HEK293 (cell line): Measurements from ENCODE around the gene TMIGD2.

ENCODE experiments used
- CTCF ChIA-PET: fragments of 350-600 bp; formaldehyde crosslinking; extraction: SDS; loops from one replicate; lab custom pipeline; 2021; ENCODE audit warnings: antibody characterized with exemption; lab: Yijun Ruan, JAX
- POLR2A ChIA-PET: fragments of 300-600 bp; formaldehyde crosslinking; extraction: SDS; loops from one replicate; lab custom pipeline; 2020; ENCODE audit warnings: antibody characterized with exemption, inconsistent platforms; lab: Yijun Ruan, JAX
- H3K27ac ChIP-seq: fragments of 200-500 bp; sonication (Bioruptor generic); 2 replicates; pipeline ENCODE4 v1.5.1; 2014; ENCODE audit warnings: low read depth, low read length, control low read depth, inconsistent platforms; ENCODE audit errors: extremely low read depth
- H3K36me3 ChIP-seq, 2 experiments: fragments of 200-500 bp in 1 of 2; sonication (Bioruptor generic) in 1 of 2; 1 replicate in 1 of 2; 2 replicates in 1 of 2; pipeline ENCODE4 v1.5.1; 2014 to 2017; ENCODE audit warnings: inconsistent platforms in 2 of 2, low read length in 2 of 2; ENCODE audit not compliant: control insufficient read depth in 2 of 2, insufficient read depth in 1 of 2
- H3K4me1 ChIP-seq: fragments of 200-500 bp; sonication (Bioruptor generic); 2 replicates; pipeline ENCODE4 v1.5.1; 2014; ENCODE audit warnings: mild to moderate bottlenecking, low read length, inconsistent platforms; ENCODE audit not compliant: control insufficient read depth, insufficient read depth
- H3K4me3 ChIP-seq: 2 replicates; pipeline ENCODE4 v1.5.1; 2011; ENCODE audit warnings: low read depth, mild to moderate bottlenecking, control low read depth, low read length, moderate library complexity
- H3K9me3 ChIP-seq: fragments of 200-500 bp; sonication (Bioruptor generic); 2 replicates; pipeline ENCODE4 v1.5.1; 2014; ENCODE audit warnings: low read depth, low read length, inconsistent platforms; ENCODE audit not compliant: control insufficient read depth, insufficient read depth
- GLI4 ChIP-seq: fragments of 450-650 bp; formaldehyde crosslinking; IDR thresholded peaks from 2 replicates; pipeline ENCODE4 v1.5.1; 2016; ENCODE audit warnings: missing biosample characterization, missing genetic modification characterization
- HOXD13 ChIP-seq: sonication (generic); formaldehyde crosslinking; IDR thresholded peaks from 2 replicates; pipeline ENCODE4 v1.8.0; 2022; ENCODE audit warnings: missing genetic modification reagents, borderline replicate concordance
- KLF16 ChIP-seq: fragments of 450-650 bp; formaldehyde crosslinking; IDR thresholded peaks from 2 replicates; pipeline ENCODE4 v1.5.1; 2017; ENCODE audit warnings: missing biosample characterization, missing genetic modification characterization
- KLF7 ChIP-seq: fragments of 450-650 bp; formaldehyde crosslinking; IDR thresholded peaks from 2 replicates; pipeline ENCODE4 v1.5.1; 2016; ENCODE audit warnings: missing biosample characterization, missing genetic modification characterization, borderline replicate concordance
- PATZ1 ChIP-seq: fragments of 450-650 bp; formaldehyde crosslinking; IDR thresholded peaks from 2 replicates; pipeline ENCODE4 v1.5.1; 2016; ENCODE audit warnings: missing biosample characterization, missing genetic modification characterization
- SALL2 ChIP-seq: fragments of 450-650 bp; formaldehyde crosslinking; IDR thresholded peaks from 2 replicates; pipeline ENCODE4 v1.5.0; 2017; ENCODE audit warnings: missing biosample characterization, mild to moderate bottlenecking, missing genetic modification characterization, borderline replicate concordance
- SETDB1 ChIP-seq: IDR thresholded peaks from one replicate; pipeline ENCODE4 v1.6.1; 2017; ENCODE audit warnings: mild to moderate bottlenecking, low read length, moderate library complexity, mixed read lengths; ENCODE audit not compliant: insufficient read length
- YY1 ChIP-seq: fragments of 450-650 bp; formaldehyde crosslinking; IDR thresholded peaks from 2 replicates; pipeline ENCODE4 v1.5.1; 2018; ENCODE audit warnings: missing biosample characterization, missing genetic modification characterization
- ZFP41 ChIP-seq: fragments of 450-650 bp; formaldehyde crosslinking; IDR thresholded peaks from 2 replicates; pipeline ENCODE4 v1.5.1; 2016; ENCODE audit warnings: missing biosample characterization, missing genetic modification characterization, borderline replicate concordance
- ZNF112 ChIP-seq: fragments of 450-650 bp; formaldehyde crosslinking; IDR thresholded peaks from 2 replicates; pipeline ENCODE4 v1.5.0; 2017; ENCODE audit warnings: missing biosample characterization, missing genetic modification characterization
- ZNF169 ChIP-seq: fragments of 450-650 bp; formaldehyde crosslinking; IDR thresholded peaks from 2 replicates; pipeline ENCODE4 v1.5.1; 2016; ENCODE audit warnings: missing biosample characterization, missing genetic modification characterization
- ZNF19 ChIP-seq: fragments of 450-650 bp; formaldehyde crosslinking; IDR thresholded peaks from 2 replicates; pipeline ENCODE4; 2016; ENCODE audit warnings: missing biosample characterization, missing genetic modification characterization, low read depth
- ZNF223 ChIP-seq: fragments of 450-650 bp; formaldehyde crosslinking; IDR thresholded peaks from 2 replicates; pipeline ENCODE4 v1.5.1; 2016; ENCODE audit warnings: missing biosample characterization, missing genetic modification characterization
- ZNF248 ChIP-seq: fragments of 450-650 bp; formaldehyde crosslinking; IDR thresholded peaks from 2 replicates; pipeline ENCODE4 v1.5.1; 2017; ENCODE audit warnings: missing biosample characterization, missing genetic modification characterization
- ZNF266 ChIP-seq: fragments of 450-650 bp; formaldehyde crosslinking; IDR thresholded peaks from 2 replicates; pipeline ENCODE4 v1.5.1; 2016; ENCODE audit warnings: missing biosample characterization, missing genetic modification characterization, low read depth
- ZNF350 ChIP-seq: fragments of 450-650 bp; formaldehyde crosslinking; IDR thresholded peaks from 2 replicates; pipeline ENCODE4 v1.5.0; 2017; ENCODE audit warnings: missing biosample characterization, mild to moderate bottlenecking, missing genetic modification characterization
- ZNF354C ChIP-seq: fragments of 450-650 bp; formaldehyde crosslinking; IDR thresholded peaks from 2 replicates; pipeline ENCODE4 v1.5.1; 2016; ENCODE audit warnings: missing biosample characterization, missing genetic modification characterization, low read depth, borderline replicate concordance
- ZNF391 ChIP-seq: fragments of 450-650 bp; formaldehyde crosslinking; IDR thresholded peaks from 2 replicates; pipeline ENCODE4 v1.5.1; 2016; ENCODE audit warnings: low read depth, missing biosample characterization, missing genetic modification characterization, borderline replicate concordance
- ZNF394 ChIP-seq: fragments of 450-650 bp; formaldehyde crosslinking; IDR thresholded peaks from 2 replicates; pipeline ENCODE4 v1.5.1; 2016; ENCODE audit warnings: missing biosample characterization, missing genetic modification characterization, mild to moderate bottlenecking, moderate library complexity, borderline replicate concordance
- ZNF404 ChIP-seq: fragments of 450-650 bp; formaldehyde crosslinking; IDR thresholded peaks from 2 replicates; pipeline ENCODE4 v1.5.1; 2017; ENCODE audit warnings: missing biosample characterization, missing genetic modification characterization
- ZNF433 ChIP-seq: fragments of 450-650 bp; formaldehyde crosslinking; IDR thresholded peaks from 2 replicates; pipeline ENCODE4 v1.5.1; 2016; ENCODE audit warnings: missing biosample characterization, missing genetic modification characterization, low read depth
- ZNF488 ChIP-seq: fragments of 450-650 bp; formaldehyde crosslinking; IDR thresholded peaks from 2 replicates; pipeline ENCODE4 v1.5.1; 2016; ENCODE audit warnings: missing biosample characterization, missing genetic modification characterization
- ZNF529 ChIP-seq: fragments of 450-650 bp; formaldehyde crosslinking; IDR thresholded peaks from 2 replicates; pipeline ENCODE4 v1.5.1; 2017; ENCODE audit warnings: missing genetic modification characterization, missing biosample characterization; ENCODE audit not compliant: insufficient replicate concordance
- ZNF600 ChIP-seq: fragments of 450-650 bp; formaldehyde crosslinking; IDR thresholded peaks from 2 replicates; pipeline ENCODE4 v1.5.1; 2016; ENCODE audit warnings: missing biosample characterization, missing genetic modification characterization
- ZNF624 ChIP-seq: fragments of 450-650 bp; formaldehyde crosslinking; IDR thresholded peaks from 2 replicates; pipeline ENCODE4 v1.5.1; 2017; ENCODE audit warnings: missing biosample characterization, missing genetic modification characterization
- ZNF707 ChIP-seq: fragments of 450-650 bp; formaldehyde crosslinking; IDR thresholded peaks from 2 replicates; pipeline ENCODE4 v1.5.1; 2016; ENCODE audit warnings: missing biosample characterization, missing genetic modification characterization
- TF ChIP-seq, protein P1 (sequence below): fragments of 450-650 bp; IDR thresholded peaks from 2 replicates; pipeline ENCODE4 v1.5.1; 2018; ENCODE audit warnings: missing biosample characterization, missing genetic modification characterization
- TF ChIP-seq, protein P2 (sequence below): fragments of 450-650 bp; formaldehyde crosslinking; IDR thresholded peaks from 2 replicates; pipeline ENCODE4 v1.5.1; 2016; ENCODE audit warnings: missing biosample characterization, missing genetic modification characterization, borderline replicate concordance
- TF ChIP-seq, protein P3 (sequence below): fragments of 450-650 bp; formaldehyde crosslinking; IDR thresholded peaks from 2 replicates; pipeline ENCODE4 v1.5.1; 2017; ENCODE audit warnings: missing biosample characterization, missing genetic modification characterization

Gene TMIGD2

DNA sequence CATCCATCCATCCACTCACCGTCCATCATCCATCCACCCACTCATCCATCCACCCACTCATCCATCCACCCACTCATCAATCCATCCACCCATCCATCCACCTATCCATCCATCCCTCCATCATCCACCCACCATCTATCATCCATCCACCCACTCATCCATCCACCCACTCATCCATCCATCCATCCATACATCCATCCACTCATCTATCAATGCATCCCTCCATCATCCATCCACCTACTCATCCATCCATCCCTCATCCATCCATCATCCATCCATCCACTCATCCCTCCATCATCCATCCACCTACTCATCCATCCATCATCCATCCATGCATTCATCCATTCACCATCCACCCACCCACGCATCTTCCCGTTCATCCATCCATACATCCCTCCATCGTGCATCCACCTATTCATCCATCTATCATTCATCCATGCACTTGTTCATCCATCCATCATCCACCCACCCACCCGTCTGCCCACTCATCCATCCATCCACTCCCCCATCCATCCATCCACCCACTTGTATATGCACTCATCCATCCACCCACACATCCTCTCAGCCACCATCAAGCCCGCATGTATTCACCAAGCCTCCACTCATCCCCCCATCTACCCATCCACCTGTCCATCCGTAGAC is 32.9 kb upstream of the TMIGD2 start:
- H3K27ac ChIP-seq: no peak overlapping the region
- H3K36me3 ChIP-seq: no peaks in the 10 kb centered on the region
- no peaks in the 10 kb centered on the region for H3K4me1 ChIP-seq
- ChIA-PET CTCF (interaction anchor here (0.6 to 0.7 kb wide), 2 partner anchors 100 to 188 kb away, joined by 3 to 4 read pairs; no protein-coding TSS in a partner anchor), POLR2A (no interaction called here)
- H3K9me3 ChIP-seq: no peaks in the 10 kb centered on the region
- no peak overlapping the region for H3K4me3 ChIP-seq
- TF ChIP-seq ZNF394: no peak
- TF ChIP-seq KLF7 (tag by site-specific recombination): no peak
- no peak for TF ChIP-seq SETDB1
- 0 out of 2 replicates have a peak, but pooled peaks have one; percentile 41 for TF ChIP-seq ZNF169 (tag by site-specific recombination)
- TF ChIP-seq ZNF529 (tag by site-specific recombination): no peak
- TF ChIP-seq, protein P1, sequence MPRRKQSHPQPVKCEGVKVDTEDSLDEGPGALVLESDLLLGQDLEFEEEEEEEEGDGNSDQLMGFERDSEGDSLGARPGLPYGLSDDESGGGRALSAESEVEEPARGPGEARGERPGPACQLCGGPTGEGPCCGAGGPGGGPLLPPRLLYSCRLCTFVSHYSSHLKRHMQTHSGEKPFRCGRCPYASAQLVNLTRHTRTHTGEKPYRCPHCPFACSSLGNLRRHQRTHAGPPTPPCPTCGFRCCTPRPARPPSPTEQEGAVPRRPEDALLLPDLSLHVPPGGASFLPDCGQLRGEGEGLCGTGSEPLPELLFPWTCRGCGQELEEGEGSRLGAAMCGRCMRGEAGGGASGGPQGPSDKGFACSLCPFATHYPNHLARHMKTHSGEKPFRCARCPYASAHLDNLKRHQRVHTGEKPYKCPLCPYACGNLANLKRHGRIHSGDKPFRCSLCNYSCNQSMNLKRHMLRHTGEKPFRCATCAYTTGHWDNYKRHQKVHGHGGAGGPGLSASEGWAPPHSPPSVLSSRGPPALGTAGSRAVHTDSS: no peak
- TF ChIP-seq SALL2 (tag by site-specific recombination): 0 out of 2 replicates have a peak, but pooled peaks have one; percentile 34
- TF ChIP-seq ZNF391: no peak
- TF ChIP-seq ZNF433 (tag by site-specific recombination): no peak
- TF ChIP-seq ZNF354C (tag by site-specific recombination): no peak
- no peak for TF ChIP-seq ZNF266 (tag by site-specific recombination)
- no peak for TF ChIP-seq ZNF600 (tag by site-specific recombination)
- no peak for TF ChIP-seq ZNF624 (tag by site-specific recombination)
- TF ChIP-seq ZNF404: no peak
- TF ChIP-seq YY1 (tag by site-specific recombination): no peak
- TF ChIP-seq GLI4 (tag by site-specific recombination): no peak
- TF ChIP-seq, protein P2, sequence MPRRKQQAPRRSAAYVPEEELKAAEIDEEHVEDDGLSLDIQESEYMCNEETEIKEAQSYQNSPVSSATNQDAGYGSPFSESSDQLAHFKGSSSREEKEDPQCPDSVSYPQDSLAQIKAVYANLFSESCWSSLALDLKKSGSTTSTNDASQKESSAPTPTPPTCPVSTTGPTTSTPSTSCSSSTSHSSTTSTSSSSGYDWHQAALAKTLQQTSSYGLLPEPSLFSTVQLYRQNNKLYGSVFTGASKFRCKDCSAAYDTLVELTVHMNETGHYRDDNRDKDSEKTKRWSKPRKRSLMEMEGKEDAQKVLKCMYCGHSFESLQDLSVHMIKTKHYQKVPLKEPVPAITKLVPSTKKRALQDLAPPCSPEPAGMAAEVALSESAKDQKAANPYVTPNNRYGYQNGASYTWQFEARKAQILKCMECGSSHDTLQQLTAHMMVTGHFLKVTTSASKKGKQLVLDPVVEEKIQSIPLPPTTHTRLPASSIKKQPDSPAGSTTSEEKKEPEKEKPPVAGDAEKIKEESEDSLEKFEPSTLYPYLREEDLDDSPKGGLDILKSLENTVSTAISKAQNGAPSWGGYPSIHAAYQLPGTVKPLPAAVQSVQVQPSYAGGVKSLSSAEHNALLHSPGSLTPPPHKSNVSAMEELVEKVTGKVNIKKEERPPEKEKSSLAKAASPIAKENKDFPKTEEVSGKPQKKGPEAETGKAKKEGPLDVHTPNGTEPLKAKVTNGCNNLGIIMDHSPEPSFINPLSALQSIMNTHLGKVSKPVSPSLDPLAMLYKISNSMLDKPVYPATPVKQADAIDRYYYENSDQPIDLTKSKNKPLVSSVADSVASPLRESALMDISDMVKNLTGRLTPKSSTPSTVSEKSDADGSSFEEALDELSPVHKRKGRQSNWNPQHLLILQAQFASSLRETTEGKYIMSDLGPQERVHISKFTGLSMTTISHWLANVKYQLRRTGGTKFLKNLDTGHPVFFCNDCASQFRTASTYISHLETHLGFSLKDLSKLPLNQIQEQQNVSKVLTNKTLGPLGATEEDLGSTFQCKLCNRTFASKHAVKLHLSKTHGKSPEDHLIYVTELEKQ: no peak
- TF ChIP-seq HOXD13 (CRISPR knock-in tag): no peak
- no peak for TF ChIP-seq ZNF19 (tag by site-specific recombination)
- peak; percentile 33; the same call in 1 of the 2 replicates for TF ChIP-seq ZNF248 (tag by site-specific recombination)
- no peak for TF ChIP-seq ZFP41 (tag by site-specific recombination)
- no peak for TF ChIP-seq PATZ1 (tag by site-specific recombination)
- TF ChIP-seq ZNF223: no peak
- 0 out of 2 replicates have a peak, but pooled peaks have one; percentile 9 for TF ChIP-seq ZNF707
- TF ChIP-seq KLF16 (tag by site-specific recombination): no peak
- TF ChIP-seq, protein P3, sequence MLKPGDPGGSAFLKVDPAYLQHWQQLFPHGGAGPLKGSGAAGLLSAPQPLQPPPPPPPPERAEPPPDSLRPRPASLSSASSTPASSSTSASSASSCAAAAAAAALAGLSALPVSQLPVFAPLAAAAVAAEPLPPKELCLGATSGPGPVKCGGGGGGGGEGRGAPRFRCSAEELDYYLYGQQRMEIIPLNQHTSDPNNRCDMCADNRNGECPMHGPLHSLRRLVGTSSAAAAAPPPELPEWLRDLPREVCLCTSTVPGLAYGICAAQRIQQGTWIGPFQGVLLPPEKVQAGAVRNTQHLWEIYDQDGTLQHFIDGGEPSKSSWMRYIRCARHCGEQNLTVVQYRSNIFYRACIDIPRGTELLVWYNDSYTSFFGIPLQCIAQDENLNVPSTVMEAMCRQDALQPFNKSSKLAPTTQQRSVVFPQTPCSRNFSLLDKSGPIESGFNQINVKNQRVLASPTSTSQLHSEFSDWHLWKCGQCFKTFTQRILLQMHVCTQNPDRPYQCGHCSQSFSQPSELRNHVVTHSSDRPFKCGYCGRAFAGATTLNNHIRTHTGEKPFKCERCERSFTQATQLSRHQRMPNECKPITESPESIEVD (tag by site-specific recombination): no peak
- no peak for TF ChIP-seq ZNF350
- TF ChIP-seq ZNF488: no peak
- no peak for TF ChIP-seq ZNF112
